Duodenal mucosa (tissue), 2 donors: Measurements from ENCODE around the gene DNAJC7.
"Not testable (repeated sequence)": the region's sequence is repeated elsewhere in the genome, so short reads cannot be mapped to it uniquely, and the experiment has no call there.

ENCODE experiments used
- H3K27ac ChIP-seq: one replicate; pipeline ENCODE4 v1.7.0; 2013; ENCODE audit warnings: low read depth, low read length
- H3K27me3 ChIP-seq, 2 donors: one replicate each; pipeline ENCODE4 v1.7.0; 2013; ENCODE audit warnings: low read length in 2 of 2, control low read depth in 1 of 2; ENCODE audit not compliant: insufficient read depth in 2 of 2, control insufficient read depth in 1 of 2
- H3K36me3 ChIP-seq, 2 donors: one replicate each; pipeline ENCODE4 v1.7.0; 2013; ENCODE audit warnings: low read length in 2 of 2, control low read depth in 1 of 2; ENCODE audit not compliant: insufficient read depth in 2 of 2, control insufficient read depth in 1 of 2
- H3K4me1 ChIP-seq, 2 donors: one replicate each; pipeline ENCODE4 v1.7.0; 2013; ENCODE audit warnings: low read length in 2 of 2, control low read depth in 1 of 2; ENCODE audit not compliant: insufficient read depth in 2 of 2, control insufficient read depth in 1 of 2
- H3K4me3 ChIP-seq, 2 donors: one replicate each; pipeline ENCODE4 v1.7.0; 2013; ENCODE audit warnings: low read length in 2 of 2, low read depth in 1 of 2
- H3K9ac ChIP-seq, 2 donors: one replicate each; pipeline ENCODE4 v1.7.0; 2013; ENCODE audit warnings: low read length in 2 of 2, low read depth in 1 of 2
- H3K9me3 ChIP-seq, 2 donors: one replicate each; pipeline ENCODE4 v1.7.0; 2013; ENCODE audit warnings: low read length in 2 of 2, control low read depth in 1 of 2; ENCODE audit not compliant: control insufficient read depth in 1 of 2

Gene DNAJC7

GRCh38 chr17:41939044-41939692 lies 78.1 kb downstream of the DNAJC7 start:
- Histone ChIP-seq H3K36me3 (no peaks in the 10 kb centered on the region), H3K27me3 (no peaks in the 10 kb centered on the region), H3K9me3 (no peaks in the 10 kb centered on the region), H3K27ac (no peak overlapping the region), H3K4me3 (no peak overlapping the region), H3K4me1 (no peaks in the 10 kb centered on the region), H3K9ac (no peak overlapping the region)

- no peaks in the 10 kb centered on the region for H3K36me3 ChIP-seq
- no peak overlapping the region for H3K9ac ChIP-seq
- H3K27me3 ChIP-seq: no peaks in the 10 kb centered on the region
- H3K9me3 ChIP-seq: no peaks in the 10 kb centered on the region
- no peaks in the 10 kb centered on the region for H3K4me1 ChIP-seq
- no peak overlapping the region for H3K4me3 ChIP-seq
- no peak overlapping the region for H3K27ac ChIP-seq
Measured at GRCh38 chr17:41937970-41938954, 79.0 kb downstream of the DNAJC7 start.

- Histone ChIP-seq H3K9me3 (no peaks in the 10 kb centered on the region), H3K36me3 (no peaks in the 10 kb centered on the region), H3K27ac (no peak overlapping the region), H3K4me1 (no peaks in the 10 kb centered on the region), H3K9ac (no peak overlapping the region), H3K27me3 (no peaks in the 10 kb centered on the region), H3K4me3 (no peak overlapping the region)
Measured at GRCh38 chr17:41935641-41936040, 81.6 kb downstream of the DNAJC7 start.

GRCh38 chr17:41932816-41933389 lies 84.3 kb downstream of the DNAJC7 start:
- no peaks in the 10 kb centered on the region for H3K36me3 ChIP-seq
- no peak overlapping the region for H3K9ac ChIP-seq
- no peaks in the 10 kb centered on the region for H3K27me3 ChIP-seq
- no peak overlapping the region for H3K27ac ChIP-seq
- peaks cover 6 to 12% of the 10 kb centered on the region in 2 donors for H3K4me1 ChIP-seq
- no peaks in the 10 kb centered on the region for H3K9me3 ChIP-seq
- H3K4me3 ChIP-seq: no peak overlapping the region

- not testable (repeated sequence) for H3K36me3 ChIP-seq, H3K27ac ChIP-seq, H3K27me3 ChIP-seq, H3K9ac ChIP-seq, H3K4me3 ChIP-seq, H3K9me3 ChIP-seq
- H3K4me1 ChIP-seq: peaks cover 6 to 12% of the 10 kb centered on the region in 2 donors
Measured at GRCh38 chr17:41931715-41932114, 85.5 kb downstream of the DNAJC7 start.

- H3K9ac ChIP-seq, H3K36me3 ChIP-seq, H3K9me3 ChIP-seq, H3K27me3 ChIP-seq, H3K27ac ChIP-seq: not testable (repeated sequence)
- Histone ChIP-seq H3K4me1 (peaks cover 6 to 12% of the 10 kb centered on the region in 2 donors), H3K4me3 (peak overlapping the region; percentile 79 to 83)
Measured at GRCh38 chr17:41930833-41931156, 86.4 kb downstream of the DNAJC7 start.

- peak within 1 kb of the TSS; percentile 67 to 79 for H3K9ac ChIP-seq
- H3K36me3 ChIP-seq: no peaks in the 10 kb centered on the region
- H3K27ac ChIP-seq: peak within 1 kb of the TSS; percentile 22
- H3K27me3 ChIP-seq: no peaks in the 10 kb centered on the region
- peaks cover 6 to 12% of the 10 kb centered on the region in 2 donors for H3K4me1 ChIP-seq
- peak within 1 kb of the TSS; percentile 79 to 83 for H3K4me3 ChIP-seq
- H3K9me3 ChIP-seq: no peaks in the 10 kb centered on the region
Measured at GRCh38 chr17:41930009-41930832, 87.0 kb downstream of the DNAJC7 start, which contains the start of gene ODAD4. ODAD4 (plus strand) TSS chr17:41930617; CDS start chr17:41930724, 107 bp downstream.

- Histone ChIP-seq H3K36me3 (no peaks in the 10 kb centered on the region), H3K27ac (no peak overlapping the region), H3K9ac (no peak overlapping the region), H3K4me3 (no peak overlapping the region), H3K9me3 (no peaks in the 10 kb centered on the region), H3K27me3 (no peaks in the 10 kb centered on the region), H3K4me1 (peaks cover 6 to 12% of the 10 kb centered on the region in 2 donors)
Measured at GRCh38 chr17:41928693-41929251, 88.5 kb downstream of the DNAJC7 start.
